Measurements from ENCODE around the gene ECHS1.
"Not testable (repeated sequence)": the region's sequence is repeated elsewhere in the genome, so short reads cannot be mapped to it uniquely, and the experiment has no call there.

The ECHS1 gene

DNA sequence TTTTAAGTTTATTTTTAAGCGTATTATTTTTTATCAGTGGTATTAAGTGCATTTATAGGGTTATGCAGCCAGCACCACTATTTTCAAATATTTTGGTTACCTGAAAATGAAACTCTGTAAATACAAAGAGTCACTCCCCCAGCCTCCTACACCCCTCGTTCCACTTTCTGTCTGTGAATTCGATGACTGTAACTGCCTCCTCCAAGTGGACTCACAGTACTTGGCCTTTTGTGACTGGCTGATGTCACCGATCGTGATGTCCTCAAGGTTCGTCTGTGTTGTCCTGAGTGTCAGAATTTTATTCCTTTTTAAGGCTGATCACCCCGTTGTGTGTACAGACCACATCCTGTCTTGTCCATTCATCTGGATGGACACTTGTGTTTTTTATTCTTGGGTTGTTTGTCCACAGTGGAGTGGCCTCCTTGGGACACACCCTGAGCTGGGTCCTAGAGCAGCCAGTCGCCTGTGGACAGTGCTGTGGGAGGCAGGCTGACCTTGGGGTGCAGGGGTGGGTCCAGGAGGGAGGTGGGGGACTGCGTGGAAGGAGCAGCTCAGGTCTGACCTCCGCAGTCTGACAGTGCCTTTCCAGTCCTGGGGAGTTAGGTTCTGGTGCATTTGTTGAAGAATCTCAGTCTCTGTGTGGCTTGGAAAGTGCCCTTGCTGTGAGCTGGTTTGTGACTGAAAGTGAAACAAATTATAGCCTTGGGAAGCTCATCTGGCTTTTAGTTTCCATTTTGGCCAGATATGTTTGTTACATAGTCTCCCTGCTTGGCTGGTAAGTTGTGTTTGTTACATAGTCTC, 27.7 kb upstream of the ECHS1 start:
- no peak for DNase-seq (ENCODE audit: low read depth in 4 of 4, low spot score in 1 of 4)

DNA sequence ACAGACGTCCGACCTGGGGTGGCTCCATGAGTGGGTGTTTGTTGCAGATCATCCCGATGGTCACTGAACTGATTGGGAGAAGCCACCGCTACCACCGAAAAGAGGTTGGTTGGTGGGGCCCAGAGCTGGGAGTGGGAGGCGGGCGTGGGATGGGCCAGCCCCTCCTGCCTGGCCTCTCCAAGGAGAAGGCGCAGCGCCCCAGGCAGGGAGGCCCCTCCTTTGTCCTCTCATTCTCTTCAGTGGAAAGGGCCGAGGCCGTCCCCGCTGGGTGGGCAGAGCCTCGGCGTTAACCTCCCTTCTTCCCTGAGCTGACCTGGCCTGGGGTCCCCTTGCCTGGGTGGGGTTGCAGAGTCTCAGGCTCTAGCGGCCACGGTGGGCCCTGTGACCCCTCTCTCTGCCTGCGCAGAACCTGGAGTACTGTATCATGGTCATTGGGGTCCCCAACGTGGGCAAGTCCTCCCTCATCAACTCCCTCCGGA, 26.0 kb upstream of the ECHS1 start:
- DNase-seq (ENCODE audit: low read depth in 4 of 4, low spot score in 1 of 4), result no peak

DNA sequence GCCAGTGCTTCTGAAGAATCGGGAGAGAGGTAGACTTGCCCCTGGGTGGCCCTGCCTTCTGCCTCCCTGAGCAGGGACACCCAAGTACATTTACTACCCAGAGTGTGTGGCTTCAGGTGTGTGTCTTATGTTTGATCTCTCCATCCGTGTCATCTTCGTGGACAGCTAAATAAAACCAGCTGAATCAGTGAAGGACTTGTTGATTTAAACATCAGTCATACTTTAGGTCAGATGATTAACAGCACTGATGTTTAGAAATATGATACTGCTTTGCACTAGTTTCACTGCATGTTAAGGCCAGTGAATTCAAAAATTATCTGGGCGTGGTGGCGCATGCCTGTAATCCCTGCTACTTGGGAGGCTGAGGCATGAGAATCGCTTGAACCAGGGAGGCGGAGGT, 24.8 kb upstream of the ECHS1 start:
- no peak for DNase-seq (ENCODE audit: low read depth in 4 of 4, low spot score in 1 of 4)

DNA sequence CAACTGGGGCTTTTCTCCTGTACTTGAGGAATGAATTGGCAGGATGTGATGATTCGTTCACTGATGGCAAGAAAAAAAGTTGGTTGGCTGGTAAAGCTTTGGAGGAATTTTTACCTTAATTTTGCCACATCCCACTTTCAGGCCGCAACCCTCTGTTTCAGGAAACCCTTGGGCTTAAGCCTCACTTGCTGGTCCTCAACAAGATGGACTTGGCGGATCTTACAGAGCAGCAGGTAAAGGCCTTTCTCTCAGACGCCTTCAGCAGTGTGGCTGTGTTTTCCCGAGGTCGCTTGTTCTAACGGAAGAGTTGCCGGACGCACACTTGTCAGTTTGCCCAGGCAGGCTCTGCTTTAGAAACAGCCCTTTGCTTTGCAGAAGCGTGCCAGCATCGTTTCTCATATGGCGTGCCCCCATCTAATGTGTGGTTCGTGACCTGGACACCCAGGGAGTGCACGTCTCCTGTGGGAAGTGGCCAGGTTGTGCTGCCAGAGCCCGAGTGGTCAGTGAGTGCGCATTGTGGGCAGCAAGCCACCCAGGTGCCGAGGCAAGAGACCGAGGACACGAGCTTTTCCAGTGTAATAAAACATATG, 23.0 kb upstream of the ECHS1 start:
- DNase-seq (ENCODE audit: low read depth in 4 of 4, low spot score in 1 of 4), result no peak

DNA sequence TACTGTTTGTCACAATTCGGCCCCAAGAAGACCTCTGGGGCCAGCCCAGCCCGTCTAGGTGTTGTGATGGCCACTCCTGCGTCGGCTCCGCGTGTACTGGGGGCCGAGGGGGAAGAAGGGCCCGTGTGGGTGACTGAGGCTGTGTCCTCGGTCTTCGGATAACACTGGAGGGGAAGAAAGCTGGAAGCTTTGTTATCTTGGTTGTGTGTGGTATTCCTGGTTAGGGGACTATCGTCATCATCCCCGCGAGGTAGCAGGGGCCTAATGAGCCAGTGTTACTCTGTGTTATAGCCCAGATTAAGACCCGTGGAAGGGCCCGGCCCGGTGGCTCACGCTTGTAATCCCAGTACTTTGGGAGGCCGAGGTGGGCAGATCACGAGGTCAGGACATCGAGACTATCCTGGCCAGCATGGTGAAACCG, 21.7 kb upstream of the ECHS1 start:
- DNase-seq (ENCODE audit: low read depth in 4 of 4, low spot score in 1 of 4), result no peak

DNA sequence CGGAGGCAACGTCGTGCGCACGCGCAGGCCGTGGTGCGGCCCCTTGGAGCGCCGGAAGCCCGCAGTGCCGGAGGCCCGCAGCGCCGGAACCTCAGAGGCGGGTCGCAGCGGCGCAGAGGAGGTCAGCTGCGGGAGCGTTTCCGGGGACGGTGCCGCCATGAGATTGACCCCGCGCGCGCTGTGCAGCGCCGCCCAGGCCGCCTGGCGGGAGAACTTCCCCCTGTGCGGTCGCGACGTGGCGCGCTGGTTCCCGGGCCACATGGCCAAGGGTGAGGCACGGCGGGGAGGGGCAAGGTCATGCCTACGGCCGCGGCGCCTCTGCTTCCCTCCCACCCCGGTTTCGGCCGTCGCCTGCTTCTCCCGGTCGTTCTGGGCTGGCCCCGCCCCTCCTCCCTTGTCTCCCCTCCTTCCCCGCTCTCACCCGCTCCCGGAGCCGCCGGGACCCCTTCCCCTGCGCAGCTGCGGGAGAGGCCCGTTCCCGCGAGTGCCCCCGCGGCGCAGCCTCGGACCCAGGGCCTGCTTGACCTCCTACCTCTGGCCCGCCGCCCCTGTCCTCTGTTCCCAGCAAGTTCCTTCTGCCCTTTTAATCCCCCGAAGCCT, 21.0 kb upstream of the ECHS1 start, which contains the start of gene MTG1:
Gene MTG1 (plus strand): TSS at position 94 of the 600 bp plus-strand sequence. CDS start 64 bp downstream, at position 158.
- DNase-seq (ENCODE audit: low read depth in 4 of 4, low spot score in 1 of 4), result peak in 3 of 4 experiments; percentile 93 to 94 (median 93)

DNA sequence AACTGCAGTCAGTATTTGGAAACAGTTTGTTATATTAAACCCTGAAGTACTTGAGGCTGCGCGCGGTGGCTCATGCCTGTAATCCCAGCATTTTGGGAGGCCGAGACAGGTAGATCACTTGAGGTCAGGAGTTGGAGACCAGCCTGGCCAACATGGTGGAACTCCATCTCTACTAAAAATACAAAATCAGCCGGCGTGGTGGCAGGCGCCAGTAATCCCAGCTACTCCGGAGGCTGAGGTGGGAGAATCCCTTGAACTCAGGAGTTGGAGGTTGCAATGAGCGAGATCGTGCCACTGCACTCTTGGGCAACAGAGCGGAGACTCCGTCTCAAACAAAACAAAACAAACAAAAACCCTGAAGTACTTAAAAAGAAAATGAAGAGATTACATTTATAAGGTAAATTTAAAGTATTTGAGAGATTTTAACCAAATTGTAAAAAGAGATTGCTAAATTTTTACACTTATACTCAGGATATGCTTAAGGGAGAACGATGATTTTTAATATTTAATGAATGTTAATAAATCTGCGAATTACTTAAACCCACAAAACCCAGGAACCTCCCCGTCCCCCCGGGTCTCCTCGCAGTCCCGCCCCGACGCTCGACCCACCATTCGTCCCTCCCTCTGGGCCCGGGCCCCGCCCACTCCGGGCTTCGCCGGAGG, 20.4 kb upstream of the ECHS1 start:
- DNase-seq (ENCODE audit: low read depth in 4 of 4, low spot score in 1 of 4), result peak in 1 of 4 experiments; percentile 89

DNA sequence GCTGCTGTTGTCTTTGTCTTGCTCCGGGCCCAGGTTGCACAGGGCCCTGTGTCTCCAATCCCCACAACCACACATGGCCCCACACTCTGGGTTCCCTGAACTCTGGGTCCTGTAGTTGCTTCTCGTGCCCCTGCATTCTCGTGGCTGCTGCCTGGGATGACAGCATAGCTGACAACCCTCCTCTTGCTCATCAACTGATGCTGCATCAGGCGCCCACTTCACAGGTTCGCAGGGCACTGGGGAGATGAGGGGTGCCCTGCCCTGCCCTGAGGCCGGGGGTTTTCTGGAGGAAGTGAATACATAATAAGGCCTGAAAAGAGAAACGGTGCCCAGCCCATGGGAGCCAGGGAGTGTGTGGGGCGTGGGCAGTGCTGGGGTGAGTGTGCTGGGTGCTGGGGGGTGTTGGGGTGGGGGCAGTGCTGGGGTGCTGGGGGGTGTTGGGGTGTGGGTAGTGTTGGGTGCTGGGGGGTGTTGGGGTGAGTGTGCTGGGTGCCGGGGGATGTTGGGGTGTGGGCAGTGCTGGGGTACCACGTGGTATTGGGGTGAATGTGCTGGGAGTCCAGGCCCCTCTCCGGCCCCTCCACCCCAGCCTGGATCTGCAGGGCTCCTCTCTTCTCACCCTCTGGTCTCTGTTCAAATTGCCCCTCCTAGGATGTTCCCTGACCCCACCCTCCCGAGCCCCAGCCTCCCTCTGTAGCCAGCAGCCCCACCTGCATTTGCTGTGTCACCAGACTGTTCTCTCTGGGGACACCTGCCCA, 18.8 kb upstream of the ECHS1 start:
- DNase-seq (ENCODE audit: low read depth in 4 of 4, low spot score in 1 of 4), result no peak

DNA sequence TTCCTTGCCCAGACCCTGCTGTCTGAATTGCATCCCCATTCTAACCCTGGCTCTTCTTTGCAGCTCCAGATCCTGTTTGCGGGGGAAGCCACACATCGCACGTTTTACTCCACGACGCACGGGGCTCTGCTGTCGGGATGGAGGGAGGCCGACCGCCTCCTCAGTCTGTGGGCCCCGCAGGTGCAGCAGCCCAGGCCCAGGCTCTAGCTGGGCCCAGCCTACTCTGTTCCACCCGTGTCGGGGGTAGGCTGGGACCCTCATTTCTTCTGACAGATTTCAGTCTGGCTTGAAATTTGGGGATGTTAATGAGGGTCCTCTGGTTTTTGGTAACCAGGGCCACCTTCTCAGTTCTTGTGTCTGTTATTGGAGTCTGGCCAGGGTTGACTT, 18.1 kb upstream of the ECHS1 start:
- no peak for DNase-seq (ENCODE audit: low read depth in 4 of 4, low spot score in 1 of 4)

DNA sequence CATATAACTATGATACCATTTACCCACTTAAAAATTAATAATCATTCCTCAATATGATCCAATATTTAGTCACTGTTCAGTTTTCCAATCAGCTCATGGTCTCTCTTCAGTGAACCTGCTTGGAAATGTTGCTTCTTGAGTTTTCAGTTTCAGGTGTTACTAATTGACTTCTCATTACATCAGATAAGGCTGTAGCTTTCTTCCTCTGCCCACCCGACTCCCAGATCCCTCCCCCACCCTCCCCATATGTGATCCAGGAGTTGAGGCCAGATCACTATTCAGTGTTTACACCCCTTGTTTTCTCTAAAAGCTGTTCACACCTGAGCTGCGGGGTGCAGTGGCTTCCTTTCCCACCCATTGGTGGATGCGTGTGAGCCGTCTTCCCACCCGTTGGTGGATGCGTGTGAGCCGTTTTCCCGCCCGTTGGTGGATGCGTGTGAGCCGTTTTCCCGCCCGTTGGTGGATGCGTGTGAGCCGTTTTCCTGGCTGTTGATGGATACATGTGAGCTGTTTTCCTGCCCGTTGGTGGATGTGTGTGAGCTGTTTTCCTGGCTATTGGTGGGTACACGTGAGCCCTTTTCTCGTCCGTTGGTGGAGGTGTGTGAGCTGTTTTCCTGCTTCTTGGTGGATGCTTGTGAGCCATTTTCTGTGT, 17.6 kb upstream of the ECHS1 start:
- no peak for DNase-seq (ENCODE audit: low read depth in 4 of 4, low spot score in 1 of 4)

DNA sequence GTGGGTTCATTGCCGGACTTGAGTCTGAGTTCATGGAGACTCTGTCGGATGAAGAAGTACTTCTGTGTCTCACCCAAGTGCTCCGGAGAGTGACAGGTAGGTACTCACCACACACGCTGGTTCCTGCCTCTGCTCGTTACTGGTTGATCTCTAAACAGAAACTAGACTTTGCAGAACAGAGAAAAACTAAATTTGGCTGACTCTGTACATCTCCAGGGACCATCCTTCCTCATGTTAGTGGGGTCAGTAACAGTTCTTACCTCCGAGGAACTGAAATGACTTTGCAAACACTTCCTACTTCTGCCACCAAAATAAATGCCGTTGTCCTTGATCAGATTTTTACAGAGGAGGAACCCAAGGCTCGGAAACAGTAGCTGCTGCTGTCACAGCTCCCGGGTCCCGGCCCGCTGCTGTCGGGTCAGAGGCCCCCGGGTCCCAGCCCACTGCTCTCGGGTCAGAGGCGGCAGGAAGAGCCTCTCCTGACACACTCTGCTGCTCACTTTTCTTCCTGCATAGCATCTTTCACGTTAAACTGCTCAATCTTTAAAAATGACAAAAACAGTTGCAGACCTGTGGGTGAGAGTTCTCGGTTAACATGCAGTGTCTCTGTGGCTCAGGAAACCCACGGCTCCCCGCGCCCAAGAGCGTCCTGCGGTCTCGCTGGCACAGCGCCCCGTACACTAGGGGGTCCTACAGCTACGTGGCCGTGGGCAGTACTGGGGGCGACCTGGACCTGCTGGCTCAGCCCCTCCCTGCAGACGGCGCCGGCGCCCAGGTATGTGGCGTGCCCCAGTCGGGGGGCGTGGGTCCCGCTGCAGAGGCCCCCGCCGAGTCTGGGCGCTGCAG, 16.0 kb upstream of the ECHS1 start:
- no peak for DNase-seq (ENCODE audit: low read depth in 4 of 4, low spot score in 1 of 4)

DNA sequence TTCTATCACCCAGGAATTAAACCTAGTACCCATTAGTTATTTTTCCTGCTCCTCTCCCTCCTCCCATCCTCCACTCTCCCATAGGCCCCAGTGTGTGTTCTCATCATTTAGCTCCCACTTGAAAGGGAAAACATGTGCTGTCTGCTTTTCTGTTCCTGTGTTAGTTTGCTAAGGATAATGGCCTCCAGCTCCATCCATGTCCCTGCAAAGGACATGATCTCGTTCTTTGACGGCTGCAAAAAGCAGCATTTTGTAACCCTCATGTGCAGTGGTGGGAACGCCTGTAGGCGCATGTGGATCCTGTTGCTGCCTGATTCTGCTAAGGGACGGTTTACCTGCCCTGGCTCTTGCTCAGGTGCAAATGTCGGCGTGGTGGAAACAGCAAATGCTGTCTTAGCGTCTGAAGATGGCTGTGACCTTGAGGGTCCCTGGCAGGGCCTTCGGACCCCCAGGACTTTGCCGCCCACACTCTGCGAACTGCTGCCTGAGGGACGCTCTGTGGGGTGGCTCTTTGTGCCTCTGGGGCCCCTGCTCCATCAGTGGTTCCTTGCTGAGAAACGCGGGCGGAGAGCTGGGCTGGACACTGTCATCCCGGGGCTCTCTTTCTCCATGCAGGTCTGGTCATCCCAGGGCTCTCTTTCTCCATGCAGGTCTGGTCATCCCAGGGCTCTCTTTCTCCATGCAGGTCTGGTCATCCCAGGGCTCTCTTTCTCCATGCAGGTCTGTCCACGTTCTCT, 15.2 kb upstream of the ECHS1 start:
- no peak for DNase-seq (ENCODE audit: low read depth in 4 of 4, low spot score in 1 of 4)

DNA sequence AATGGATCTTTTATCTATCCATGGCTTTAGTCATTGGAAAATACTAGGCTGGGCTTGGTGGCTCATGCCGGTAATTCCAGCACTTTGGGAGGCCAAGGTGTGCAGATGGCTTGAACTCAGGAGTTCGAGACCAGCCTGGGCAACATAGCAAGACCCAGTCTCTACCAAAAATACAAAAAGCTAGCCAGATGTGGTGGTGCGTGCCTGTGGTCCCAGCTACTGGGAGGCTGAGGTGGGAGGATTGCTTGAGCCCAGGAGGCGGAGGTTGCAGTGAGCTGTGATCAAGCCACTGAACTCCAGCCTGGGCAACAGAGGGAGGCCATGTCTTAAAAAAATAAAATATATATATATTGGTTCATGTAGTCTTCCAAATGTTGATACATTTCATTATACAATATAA, 13.8 kb upstream of the ECHS1 start:
- DNase-seq (ENCODE audit: low read depth in 4 of 4, low spot score in 1 of 4), result not testable (repeated sequence)

DNA sequence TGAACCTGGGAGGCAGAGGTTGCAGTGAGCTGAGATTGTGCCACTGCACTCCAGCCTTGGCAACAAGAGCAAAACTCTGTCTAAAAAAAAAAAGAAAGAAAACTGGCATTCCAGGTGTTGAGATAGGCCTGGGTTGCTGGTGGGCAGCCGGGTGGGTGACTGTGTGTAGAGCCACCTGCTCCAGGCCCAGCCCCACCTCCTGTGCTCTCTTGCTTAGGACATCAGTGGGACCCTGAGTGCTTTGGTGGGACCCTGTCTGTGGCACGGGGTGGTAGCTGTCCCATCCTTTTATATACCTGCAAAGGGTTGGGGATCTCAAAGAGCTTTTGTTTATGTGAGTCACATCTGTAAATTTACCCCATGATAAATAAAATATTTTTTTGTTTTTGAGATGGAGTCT, 12.1 kb upstream of the ECHS1 start:
- no peak for DNase-seq (ENCODE audit: low read depth in 4 of 4, low spot score in 1 of 4)

DNA sequence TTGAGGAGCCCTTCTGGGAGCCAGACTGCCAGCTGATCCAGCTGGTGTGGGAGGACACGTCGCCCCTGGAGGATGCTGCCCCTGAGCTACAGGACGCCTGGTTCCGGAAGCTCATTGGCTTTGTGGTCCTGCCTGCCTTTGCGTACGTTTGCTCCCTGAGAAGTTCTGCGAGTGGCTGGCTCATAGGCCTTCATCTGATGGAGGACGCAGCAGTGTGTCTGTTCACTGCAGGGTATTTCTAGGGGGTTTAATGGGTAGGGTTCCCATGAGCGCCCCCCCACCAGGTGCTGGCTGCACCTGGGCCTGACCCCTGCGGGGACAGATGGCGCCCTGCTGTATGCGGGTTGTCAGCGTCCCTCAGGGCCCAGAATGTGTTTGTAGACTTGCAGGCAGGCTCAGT, 10.9 kb upstream of the ECHS1 start:
- no peak for DNase-seq (ENCODE audit: low read depth in 4 of 4, low spot score in 1 of 4)

DNA sequence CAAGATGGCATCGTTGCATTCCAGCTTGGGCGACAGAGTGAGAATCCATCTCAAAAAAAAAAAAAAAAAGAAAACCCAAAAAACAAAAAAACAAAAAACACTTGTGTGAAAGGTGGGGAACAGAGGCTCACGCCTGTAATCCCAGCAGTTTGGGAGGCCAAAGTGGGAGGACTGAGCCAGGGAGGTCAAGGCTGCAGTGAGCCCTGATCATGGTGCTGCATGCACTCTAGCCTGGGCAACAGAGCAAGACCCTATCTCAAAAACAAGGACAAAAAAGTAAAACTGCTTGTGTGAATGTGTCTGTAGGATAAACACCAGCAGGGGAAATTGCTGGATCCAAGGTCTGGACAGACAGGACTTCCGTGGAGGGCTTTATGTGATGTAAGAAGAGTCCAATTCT, 10.4 kb upstream of the ECHS1 start:
- DNase-seq (ENCODE audit: low read depth in 4 of 4, low spot score in 1 of 4), result no peak

DNA sequence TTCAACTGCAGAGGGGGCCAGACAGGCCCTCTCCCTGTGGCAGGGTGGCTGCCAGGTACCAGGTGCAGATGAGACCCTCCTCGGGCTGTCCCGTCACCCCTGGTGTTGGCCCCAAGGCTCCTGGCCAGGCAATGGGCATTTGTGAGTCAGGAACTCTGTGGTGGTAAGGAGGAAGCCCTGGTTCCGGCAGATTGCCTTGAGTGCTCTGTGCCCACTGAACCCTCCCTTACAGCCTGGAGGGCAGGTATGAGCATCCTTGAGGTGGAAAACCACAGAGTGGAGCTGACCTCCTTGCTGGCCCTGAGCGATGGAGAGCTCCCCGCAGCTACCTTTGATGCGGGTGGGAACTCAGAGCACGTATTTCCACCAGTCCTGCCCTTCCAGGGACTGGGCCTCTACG, 7.9 kb upstream of the ECHS1 start:
- no peak for DNase-seq (ENCODE audit: low read depth in 4 of 4, low spot score in 1 of 4)

DNA sequence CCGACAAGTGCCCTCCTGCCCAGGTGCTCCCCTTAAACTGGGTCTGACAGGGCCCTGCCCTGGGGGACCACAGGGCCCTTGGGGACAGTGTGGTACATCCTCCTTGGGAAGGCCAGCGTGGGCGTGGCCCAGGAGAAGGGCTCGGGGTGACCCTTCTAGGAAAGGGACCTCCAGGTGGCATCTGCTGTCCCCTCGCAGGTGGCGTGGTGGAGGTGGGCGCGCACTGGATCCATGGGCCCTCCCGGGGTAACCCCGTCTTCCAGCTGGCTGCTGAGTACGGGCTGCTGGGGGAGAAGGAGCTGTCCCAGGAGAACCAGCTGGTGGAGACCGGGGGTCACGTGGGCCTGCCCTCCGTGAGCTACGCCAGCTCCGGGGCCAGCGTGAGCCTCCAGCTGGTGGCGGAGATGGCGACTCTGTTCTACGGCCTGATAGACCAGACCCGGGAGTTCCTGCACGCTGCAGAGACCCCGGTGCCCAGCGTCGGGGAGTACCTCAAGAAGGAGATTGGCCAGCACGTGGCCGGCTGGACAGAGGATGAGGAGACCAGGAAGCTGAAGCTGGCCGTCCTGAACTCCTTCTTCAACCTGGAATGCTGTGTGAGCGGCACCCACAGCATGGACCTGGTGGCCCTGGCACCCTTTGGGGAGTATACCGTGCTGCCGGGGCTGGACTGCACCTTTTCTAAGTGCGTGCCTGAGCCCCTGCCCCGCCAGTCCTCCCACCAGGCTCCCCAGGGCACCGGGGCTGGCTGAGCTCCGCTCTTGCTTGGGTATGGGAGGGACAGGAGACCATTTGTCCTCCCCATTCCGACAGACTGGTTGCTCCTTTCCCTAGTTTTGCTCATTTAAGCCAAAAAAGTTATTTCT, 6.9 kb upstream of the ECHS1 start:
- DNase-seq (ENCODE audit: low read depth in 4 of 4, low spot score in 1 of 4), result no peak

Data from stimulated activated CD4-positive, alpha-beta T cell treated with anti-CD3 and anti-CD28 coated beads, Interleukin-1b, Interleukin-23, amount 100 ng/mL, for 24 hours (primary cell).